ENCODE data around the gene ACVR2B. TPM values are rescaled to one million over a fixed set of nuclear protein-coding genes. Genes with fewer than 3 reads are reported as not detected.

The ACVR2B gene
- 10.0 and 11.3 TPM in 2 replicates for total RNA-seq (2016; rRNA removed; fragmentation: Illumina TruSeq; extraction: Trizol)
- total RNA-seq (2016; cell fraction: cytosol; rRNA removed; fragmentation: Illumina TruSeq; extraction: Trizol; ENCODE audit: low read depth) = 1.9 and 2.3 TPM in 2 replicates
- 9.6 and 10.5 TPM in 2 replicates for total RNA-seq (2016; cell fraction: insoluble cytoplasmic fraction; rRNA removed; fragmentation: Illumina TruSeq; extraction: Trizol)
- total RNA-seq (2016; cell fraction: membrane; rRNA removed; fragmentation: Illumina TruSeq; extraction: Trizol) = 6.0 TPM in 2 replicates
- 11.7 and 13.1 TPM in 2 replicates for total RNA-seq (2016; cell fraction: nucleus; rRNA removed; fragmentation: Illumina TruSeq; extraction: Trizol)
- polyA plus RNA-seq (2011; rRNA removed) = 12.0 and 12.7 TPM in 2 replicates
- polyA plus RNA-seq (2011; cell fraction: cytosol; rRNA removed) = 9.0 and 9.9 TPM in 2 replicates
- 15.0 and 15.2 TPM in 2 replicates for polyA plus RNA-seq (2011; cell fraction: nucleus; rRNA removed)
- polyA plus RNA-seq (2012) = 9.9 and 12.0 TPM in 2 replicates
- 2.7 and 2.9 TPM in 2 replicates for polyA plus RNA-seq (2016; cell fraction: cytosol; fragmentation: Illumina TruSeq; extraction: Trizol; ENCODE audit: low read depth)
- 5.1 and 5.5 TPM in 2 replicates for polyA plus RNA-seq (2016; cell fraction: insoluble cytoplasmic fraction; fragmentation: Illumina TruSeq; extraction: Trizol; ENCODE audit: low read depth)
- 3.4 and 4.2 TPM in 2 replicates for polyA plus RNA-seq (2016; cell fraction: membrane; fragmentation: Illumina TruSeq; extraction: Trizol; ENCODE audit: low read depth)
- 8.4 and 8.5 TPM in 2 replicates for polyA plus RNA-seq (2016; cell fraction: nucleus; fragmentation: Illumina TruSeq; extraction: Trizol; ENCODE audit: insufficient read depth, low read depth)
- 23.0 and 122 TPM in 2 replicates for polyA minus RNA-seq (2011; rRNA and poly(A)+ RNA removed; ENCODE audit: low replicate concordance)
- polyA minus RNA-seq (2011; cell fraction: cytosol; rRNA and poly(A)+ RNA removed) = 32.7 and 38.7 TPM in 2 replicates
- polyA minus RNA-seq (2011; cell fraction: nucleus; rRNA and poly(A)+ RNA removed) = 27.8 and 34.2 TPM in 2 replicates
- percentile 78 among the genes with signal in this experiment for Bru-seq, nascent RNA
- percentile 93 among the genes with signal in this experiment for BruChase-seq, experiment 1, labeled RNA remaining after a 6-hour chase
- BruChase-seq, experiment 2, labeled RNA remaining after a 2-hour chase = percentile 88 among the genes with signal in this experiment
- long read RNA-seq, experiment 1, partial matches to known transcripts = 0 of 4 reads
- long read RNA-seq, experiment 1, other reads (novel, unspliced or antisense) = 4 of 4 reads
- long read RNA-seq, experiment 2, full-length matches to known transcripts = 4 of 21 reads
- long read RNA-seq, experiment 2, partial matches to known transcripts = 2 of 21 reads
- long read RNA-seq, experiment 2, other reads (novel, unspliced or antisense) = 15 of 21 reads

DNA sequence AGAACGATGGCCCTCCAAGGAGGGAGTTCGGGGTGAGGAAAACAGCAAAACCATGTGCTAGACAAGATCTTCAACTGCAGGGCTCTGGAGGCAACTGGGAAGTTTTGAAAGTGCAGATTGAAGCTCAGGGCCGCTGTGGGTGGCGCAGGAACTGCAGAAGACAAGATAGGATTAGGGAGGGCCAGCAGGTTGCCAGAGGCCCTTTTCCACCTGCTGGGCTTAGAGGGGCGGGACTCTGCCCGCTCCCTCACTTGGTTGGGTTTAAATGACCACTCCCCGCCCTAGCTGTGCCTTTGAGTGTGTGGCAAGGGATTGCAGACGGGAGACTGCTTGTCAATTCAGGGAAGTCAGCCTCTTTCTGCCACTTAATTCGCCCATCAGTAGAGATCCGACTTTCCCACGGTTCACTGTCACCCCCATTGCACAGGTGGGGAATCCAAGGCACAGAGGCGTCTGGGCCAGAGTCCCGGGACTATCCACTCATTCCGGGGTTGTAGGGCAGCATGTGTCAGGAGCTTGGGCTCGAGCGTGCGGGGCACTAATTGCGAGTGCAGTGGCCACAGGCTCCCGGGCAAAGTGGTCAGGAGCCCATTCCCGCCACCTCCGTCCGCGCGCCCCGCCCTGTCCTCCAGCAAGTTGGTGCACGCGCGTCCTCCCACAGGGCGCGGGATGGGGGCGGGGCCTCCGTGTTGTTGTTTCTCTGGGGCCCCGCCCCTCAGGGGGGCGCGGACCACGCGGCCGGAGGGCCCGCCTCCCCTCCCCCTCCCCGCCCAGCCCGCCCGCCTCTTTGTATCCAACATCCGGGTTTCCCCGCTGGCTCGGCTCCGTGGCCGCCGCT lies at the start of gene ACVR2B:
Gene ACVR2B, plus strand, starts transcription at position 816 of the 838 bp plus-strand sequence. CDS start 433 bp downstream, outside the sequence.
- BruUV-seq (replicated peaks) = TSS peak; percentile 43
- peaks cover 38% of the 10 kb centered on the region for H3K79me2 ChIP-seq (ENCODE audit: insufficient read depth, low read length)
- H3K4me2 ChIP-seq (ENCODE audit: low read depth, low read length) = peak within 1 kb of the TSS; percentile 97
- CTCF ChIA-PET (ENCODE audit: low intra/inter-chr PET ratio, low total read pairs) = no interaction called here
- H3K36me3 ChIP-seq (replicated peaks in 1 of 2; ENCODE audit: control insufficient read depth in 1 of 2, insufficient read depth in 2 of 2, low read length in 2 of 2) = no peaks in the 10 kb centered on the region; a peak in 1 of 5 replicates
- DNase-seq (ENCODE audit: low spot score) (peak; percentile 65), ATAC-seq (peak; percentile 48), FAIRE-seq (no peak)
- no peak within 1 kb of the TSS for H2AFZ ChIP-seq (ENCODE audit: low read length)
- H3K9ac ChIP-seq (ENCODE audit: insufficient read depth, low read depth, low read length) = peak within 1 kb of the TSS; percentile 94
- peaks cover 23% of the 10 kb centered on the region for H4K20me1 ChIP-seq (ENCODE audit: insufficient read depth, low read length)
- peak within 1 kb of the TSS; percentile 86 for H3K27ac ChIP-seq (ENCODE audit: extremely low read length, insufficient read depth, low read length)
- H3K4me3 ChIP-seq (replicated peaks in 1 of 3; ENCODE audit: insufficient read depth in 1 of 3, low read depth in 2 of 3, low read length in 3 of 3) = peak within 1 kb of the TSS; percentile 55 to 79 (median 64)
- no peaks in the 10 kb centered on the region for H3K27me3 ChIP-seq (ENCODE audit: control insufficient read depth in 1 of 2, insufficient read depth in 2 of 2, low read length in 2 of 2)
- POLR2A ChIA-PET = interaction anchor here (0.6 to 1.4 kb wide), 3 partner anchors 71 to 288 kb away, joined by 3 to 5 read pairs (median 4); partner anchors contain the start of gene XYLB
- in situ Hi-C loops (cut with HindIII; ENCODE audit: extremely low pct_ligation_motif_present, low pct_unique_long_range_greater_than_20kb) = loop anchor here (25.0 kb wide), 1 partner anchor 316 kb away; the partner anchor contains the start of genes ACAA1 and MYD88
- peaks cover 30% of the 10 kb centered on the region for H3K4me1 ChIP-seq (ENCODE audit: insufficient read depth, low read length)
- intact Hi-C loops (cut with micrococcal nuclease; ENCODE audit: unreplicated experiment) = no loop called here
- no peaks in the 10 kb centered on the region for H3K9me3 ChIP-seq (ENCODE audit: low read length)
- 34% methylated on average over 15 of the region's 48 CpGs for WGBS (ENCODE audit: low lambda C conversion rate)
- TF ChIP-seq ZNF605 (CRISPR knock-in tag; IDR thresholded peaks at IDR 0.05) (peak; percentile 63; the same call in 1 of the 2 replicates), WIZ (CRISPR knock-in tag; IDR thresholded peaks at IDR 0.05) (no peak), HNRNPK (IDR thresholded peaks at IDR 0.05; ENCODE audit: low read depth, low read length, poor library complexity, severe bottlenecking) (peak; percentile 24), PTBP1 (IDR thresholded peaks at IDR 0.05; ENCODE audit: low read depth, low read length, poor library complexity, severe bottlenecking) (no peak), ISL2 (CRISPR knock-in tag; IDR thresholded peaks at IDR 0.05) (peak; percentile 41; the same call in 1 of the 2 replicates), ZNF264 (CRISPR knock-in tag; IDR thresholded peaks at IDR 0.05) (peak; percentile 87), SOX6 (IDR thresholded peaks at IDR 0.05) (no peak), SOX6 (CRISPR knock-in tag; IDR thresholded peaks at IDR 0.05) (peak; percentile 33; the same call in 1 of the 2 replicates), ZNF138 (CRISPR knock-in tag; IDR thresholded peaks at IDR 0.05; ENCODE audit: low read depth) (no peak), ZNF136 (CRISPR knock-in tag; IDR thresholded peaks at IDR 0.05; ENCODE audit: low read depth) (no peak), FOXC1 (CRISPR knock-in tag; IDR thresholded peaks at IDR 0.05; ENCODE audit: borderline replicate concordance) (0 out of 2 replicates have a peak, but pooled peaks have one; percentile 52), ZNF350 (CRISPR knock-in tag; IDR thresholded peaks at IDR 0.05; ENCODE audit: borderline replicate concordance, low read depth) (0 out of 2 replicates have a peak, but pooled peaks have one; percentile 36)
- TF ChIP-seq, protein P1, sequence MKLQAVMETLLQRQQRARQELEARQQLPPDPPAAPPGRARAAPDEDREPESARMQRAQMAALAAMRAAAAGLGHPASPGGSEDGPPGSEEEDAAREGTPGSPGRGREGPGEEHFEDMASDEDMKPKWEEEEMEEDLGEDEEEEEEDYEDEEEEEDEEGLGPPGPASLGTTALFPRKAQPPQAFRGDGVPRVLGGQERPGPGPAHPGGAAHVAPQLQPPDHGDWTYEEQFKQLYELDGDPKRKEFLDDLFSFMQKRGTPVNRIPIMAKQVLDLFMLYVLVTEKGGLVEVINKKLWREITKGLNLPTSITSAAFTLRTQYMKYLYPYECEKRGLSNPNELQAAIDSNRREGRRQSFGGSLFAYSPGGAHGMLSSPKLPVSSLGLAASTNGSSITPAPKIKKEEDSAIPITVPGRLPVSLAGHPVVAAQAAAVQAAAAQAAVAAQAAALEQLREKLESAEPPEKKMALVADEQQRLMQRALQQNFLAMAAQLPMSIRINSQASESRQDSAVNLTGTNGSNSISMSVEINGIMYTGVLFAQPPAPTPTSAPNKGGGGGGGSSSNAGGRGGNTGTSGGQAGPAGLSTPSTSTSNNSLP (IDR thresholded peaks at IDR 0.05; ENCODE audit: low read depth, low read length) = no peak
- TF ChIP-seq, protein P2, sequence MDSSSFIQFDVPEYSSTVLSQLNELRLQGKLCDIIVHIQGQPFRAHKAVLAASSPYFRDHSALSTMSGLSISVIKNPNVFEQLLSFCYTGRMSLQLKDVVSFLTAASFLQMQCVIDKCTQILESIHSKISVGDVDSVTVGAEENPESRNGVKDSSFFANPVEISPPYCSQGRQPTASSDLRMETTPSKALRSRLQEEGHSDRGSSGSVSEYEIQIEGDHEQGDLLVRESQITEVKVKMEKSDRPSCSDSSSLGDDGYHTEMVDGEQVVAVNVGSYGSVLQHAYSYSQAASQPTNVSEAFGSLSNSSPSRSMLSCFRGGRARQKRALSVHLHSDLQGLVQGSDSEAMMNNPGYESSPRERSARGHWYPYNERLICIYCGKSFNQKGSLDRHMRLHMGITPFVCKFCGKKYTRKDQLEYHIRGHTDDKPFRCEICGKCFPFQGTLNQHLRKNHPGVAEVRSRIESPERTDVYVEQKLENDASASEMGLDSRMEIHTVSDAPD (CRISPR knock-in tag; IDR thresholded peaks at IDR 0.05) = no peak

All from HepG2 (cell line).